Right lung (tissue), 5 donors: Measurements from ENCODE around the gene SPSB2. TPM values are rescaled to one million over a fixed set of nuclear protein-coding genes. Genes with fewer than 3 reads are reported as not detected.
"Not testable (repeated sequence)": the region's sequence is repeated elsewhere in the genome, so short reads cannot be mapped to it uniquely, and the experiment has no call there.

Experiments
- DNase-seq, 2 donors: peaks; one replicate each; pipeline ENCODE4 v3.0.0-alpha.2; 2013
- polyA plus RNA-seq, 5 donors: library from polyadenylated mRNA; unstranded; fragments of 120-200 nt; gene quantifications; one replicate each; pipeline versions ENCODE4 v1.2.1 to v1.2.3, GENCODE V29; 2013; ENCODE audit warnings: inconsistent platforms in 1 of 5, low replicate concordance in 1 of 5; ENCODE audit not compliant: insufficient read length in 5 of 5, insufficient read depth in 1 of 5

SPSB2 gene
- polyA plus RNA-seq, 5 donors, result 4.1 to 17.1 (median 5.6) TPM

DNA sequence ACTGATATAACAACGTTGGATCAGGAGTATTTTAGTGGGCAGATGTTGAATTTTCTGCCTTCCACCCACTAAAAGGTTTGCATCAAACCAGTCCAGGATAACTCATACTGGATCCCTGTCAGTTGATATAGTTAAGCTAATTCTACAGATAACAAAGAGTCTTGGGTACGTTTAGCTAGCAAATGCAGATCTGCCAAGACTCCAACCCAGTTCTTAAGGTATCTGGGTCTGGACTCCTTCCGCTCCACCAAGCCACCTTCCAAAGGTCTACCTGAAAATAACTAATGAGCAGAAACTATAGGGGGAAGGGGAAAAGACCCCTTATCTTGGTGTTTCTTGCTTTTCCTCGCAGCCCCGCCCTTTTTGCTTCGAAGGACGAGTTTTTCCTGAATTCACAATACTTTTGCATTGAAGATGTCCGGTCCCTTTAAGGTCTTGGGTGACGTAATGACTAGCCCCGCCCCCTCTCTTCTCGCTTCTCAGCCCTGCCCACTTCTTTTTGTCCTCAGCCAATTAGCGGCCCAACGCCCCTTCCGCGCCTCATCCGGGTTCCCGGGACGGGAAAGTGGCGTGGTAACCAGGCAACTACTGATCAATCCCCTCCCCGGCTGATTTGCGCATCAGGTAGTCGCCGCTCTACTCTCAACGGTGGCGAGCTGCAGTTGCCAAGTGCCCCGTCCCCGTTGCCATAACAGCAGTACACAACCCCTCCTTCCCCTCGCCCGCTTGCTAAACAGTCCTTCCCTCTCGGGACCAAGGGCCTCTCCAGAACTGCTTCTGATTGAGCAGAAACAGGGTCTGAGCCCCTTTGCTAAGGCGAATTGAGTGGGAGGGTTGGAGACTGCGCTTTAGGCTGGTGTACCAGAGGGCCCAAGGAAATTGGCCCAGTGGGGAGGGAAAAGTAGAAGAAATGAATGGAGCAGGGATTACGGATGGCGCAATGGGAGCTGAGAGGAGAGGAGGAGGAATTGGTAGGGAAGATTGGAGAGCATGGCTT, 31.5 kb upstream of the SPSB2 start, which contains the start of gene LRRC23:
LRRC23 (plus strand) TSS at position 543 of the 997 bp plus-strand sequence. CDS start 812 bp downstream, outside the sequence.
- peak; percentile 95 to 97 for DNase-seq

DNA sequence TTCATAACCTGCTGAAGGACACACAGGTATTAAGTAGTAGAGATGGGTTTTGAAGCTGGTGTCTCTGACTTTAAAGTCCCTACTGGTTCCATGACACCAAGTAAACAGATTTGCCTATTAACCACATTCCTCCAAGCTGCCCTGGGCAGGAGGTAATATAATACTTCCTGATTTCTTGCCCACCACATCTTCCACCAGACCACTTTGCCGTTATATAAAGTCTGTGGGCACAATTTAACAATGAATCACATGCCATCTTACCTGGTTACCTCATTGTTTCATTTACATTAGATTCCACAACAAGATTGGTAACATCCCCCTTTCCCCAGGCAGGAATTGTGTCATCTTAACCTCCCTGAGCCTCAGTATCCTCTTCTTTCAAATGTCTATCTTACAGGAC, 30.6 kb upstream of the SPSB2 start:
- DNase-seq, result no peak

DNA sequence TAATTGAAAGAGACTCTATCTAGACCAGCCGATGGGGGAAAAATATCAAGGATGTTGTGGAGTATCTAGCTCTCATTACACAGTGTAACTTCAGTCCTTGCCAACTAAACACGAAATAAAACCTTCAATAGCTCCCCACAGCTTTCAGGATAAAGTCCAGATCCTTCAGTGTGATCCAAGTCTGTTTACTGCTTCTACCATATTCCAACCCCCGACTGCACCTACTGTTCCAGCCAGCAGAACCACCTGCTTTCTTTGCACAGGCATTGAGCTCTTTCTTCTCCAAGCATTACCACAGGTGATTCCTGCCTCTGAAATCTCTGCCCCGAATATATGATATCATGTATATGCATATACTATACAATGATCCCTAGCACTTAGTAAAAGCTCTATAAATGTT, 29.3 kb upstream of the SPSB2 start:
- no peak for DNase-seq

DNA sequence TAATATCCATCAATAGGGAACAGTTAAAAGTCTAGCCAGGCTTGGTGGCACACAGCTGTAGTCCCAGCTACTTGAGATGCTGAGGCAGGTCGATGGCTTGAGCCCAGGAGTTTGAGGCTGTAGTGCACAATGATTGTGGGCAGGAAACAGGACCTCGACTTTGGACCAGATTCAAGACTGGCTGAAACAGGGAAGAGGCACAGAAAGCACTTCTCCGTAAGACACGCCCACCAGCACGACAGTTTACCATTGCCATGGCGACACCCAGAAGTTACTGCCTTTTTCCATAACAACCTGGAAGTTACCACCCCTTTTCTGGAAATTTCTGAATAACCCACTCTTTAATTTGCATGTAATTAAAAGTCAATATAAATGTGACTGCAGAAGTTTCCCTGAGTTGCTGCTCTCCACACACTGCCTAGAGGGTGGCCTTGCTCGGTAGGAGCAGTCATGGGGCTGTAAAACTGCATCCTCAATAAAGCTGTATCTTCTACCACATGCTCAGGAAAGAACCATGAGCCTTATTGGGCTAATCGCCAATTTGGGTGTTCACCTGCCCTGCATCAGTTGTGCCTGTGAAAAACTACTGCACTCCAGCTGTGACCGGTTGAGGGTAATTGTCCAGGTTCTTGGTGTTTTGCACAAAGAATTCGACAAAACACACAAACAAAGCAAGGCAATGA, 26.9 kb upstream of the SPSB2 start:
- peak; percentile 58 to 61 for DNase-seq

DNA sequence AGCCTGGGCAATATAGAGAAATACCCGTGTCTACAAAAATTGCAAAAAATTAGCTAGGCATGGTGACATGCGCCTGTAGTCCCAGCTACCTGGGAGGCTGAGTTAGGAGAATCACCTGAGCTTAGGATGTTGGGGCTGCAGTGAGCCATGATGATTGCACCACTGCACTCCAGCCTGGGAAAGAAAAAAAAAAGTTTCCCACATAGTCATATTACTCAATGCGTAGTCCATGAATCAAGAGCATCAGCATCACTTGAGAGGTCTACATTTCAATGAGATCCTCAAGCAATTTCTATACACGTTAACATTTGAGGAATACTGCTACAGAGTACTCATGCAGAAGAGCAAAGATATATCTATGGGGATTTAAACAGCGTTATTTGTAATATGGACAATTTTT, 26.3 kb upstream of the SPSB2 start:
- no peak for DNase-seq

DNA sequence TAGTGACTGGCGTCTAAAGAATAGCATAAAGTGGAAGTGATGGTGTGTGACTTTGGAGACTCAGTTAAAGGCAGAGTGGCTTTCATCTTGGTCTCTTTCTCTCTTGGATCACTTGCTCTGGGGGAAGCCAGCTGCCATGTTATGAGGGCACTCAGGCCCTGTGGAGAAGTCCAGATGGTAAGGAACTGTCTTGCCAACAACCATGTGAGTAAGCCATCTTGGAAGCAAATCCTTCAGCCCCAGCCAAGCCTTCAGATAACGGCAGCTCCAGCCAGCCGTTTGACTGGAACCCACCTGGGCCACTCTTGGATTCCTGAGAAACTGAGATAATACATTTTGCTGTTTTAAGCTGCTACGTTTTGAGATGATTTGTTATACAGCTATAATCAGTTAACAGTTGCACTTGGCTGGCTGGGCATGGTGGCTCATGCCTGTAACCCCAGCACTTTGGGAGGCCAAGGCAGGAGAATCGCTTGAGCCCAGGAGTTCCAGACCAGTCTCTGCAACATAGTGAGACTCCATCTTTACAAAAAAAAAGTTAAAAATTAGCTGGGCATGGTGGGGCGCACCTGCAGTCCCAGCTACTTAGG, 23.8 kb upstream of the SPSB2 start:
- DNase-seq, result no peak

DNA sequence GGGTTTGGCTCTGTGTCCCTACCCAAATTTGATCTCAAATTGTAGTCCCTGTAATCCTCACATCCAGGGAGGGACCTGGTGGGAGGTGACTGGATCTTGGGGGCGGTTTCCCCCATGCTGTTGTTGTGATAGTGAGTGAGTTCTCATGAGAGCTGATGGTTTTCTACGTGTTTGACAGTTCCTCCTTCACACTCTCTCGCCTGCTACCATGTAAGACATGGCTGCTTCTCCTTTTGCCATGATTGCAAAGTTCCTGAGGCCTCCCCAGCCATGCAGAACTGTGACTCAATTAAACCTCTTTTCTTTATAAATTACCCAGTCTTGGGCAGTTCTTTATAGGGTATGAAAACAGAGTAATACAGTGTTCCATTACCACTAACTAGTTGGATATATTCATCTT, 21.2 kb upstream of the SPSB2 start:
- no peak for DNase-seq

DNA sequence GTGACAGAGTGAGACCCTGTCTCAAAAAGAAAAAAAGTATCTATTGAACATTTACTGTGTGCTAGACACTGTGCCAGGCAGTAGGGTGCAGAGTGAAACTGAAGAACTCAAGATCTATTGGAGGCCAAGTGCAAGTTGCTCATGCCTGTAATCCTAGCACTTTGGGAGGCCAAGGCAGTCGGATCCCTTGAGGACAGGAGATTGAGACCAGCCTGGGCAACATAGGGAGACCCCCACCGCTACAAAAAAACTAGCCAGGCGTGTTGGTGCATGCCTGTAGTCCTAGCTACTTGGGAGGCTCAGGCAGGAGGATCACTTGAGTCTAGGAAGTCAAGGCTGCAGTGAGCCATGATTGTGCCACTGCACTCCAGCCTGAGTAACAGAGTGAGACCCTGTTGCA, 19.6 kb upstream of the SPSB2 start:
- not testable (repeated sequence) for DNase-seq

DNA sequence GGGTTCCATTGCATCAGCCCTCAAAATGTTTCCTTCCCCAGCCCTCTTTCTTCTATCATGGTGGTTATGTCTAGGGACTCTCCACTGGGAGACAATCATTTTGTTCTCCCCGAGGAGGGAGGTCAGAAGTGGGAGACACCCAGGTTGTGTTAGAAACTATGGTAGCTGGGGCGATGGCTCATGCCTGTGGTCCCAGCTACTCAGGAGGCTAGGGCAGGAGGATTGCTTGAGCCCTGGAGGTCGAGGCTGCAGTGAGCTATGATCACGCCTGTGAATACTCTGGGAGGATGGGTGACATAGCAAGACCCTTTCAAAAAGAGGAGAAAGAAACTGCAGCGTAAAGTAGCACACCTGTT, 18.5 kb upstream of the SPSB2 start:
- no peak for DNase-seq

DNA sequence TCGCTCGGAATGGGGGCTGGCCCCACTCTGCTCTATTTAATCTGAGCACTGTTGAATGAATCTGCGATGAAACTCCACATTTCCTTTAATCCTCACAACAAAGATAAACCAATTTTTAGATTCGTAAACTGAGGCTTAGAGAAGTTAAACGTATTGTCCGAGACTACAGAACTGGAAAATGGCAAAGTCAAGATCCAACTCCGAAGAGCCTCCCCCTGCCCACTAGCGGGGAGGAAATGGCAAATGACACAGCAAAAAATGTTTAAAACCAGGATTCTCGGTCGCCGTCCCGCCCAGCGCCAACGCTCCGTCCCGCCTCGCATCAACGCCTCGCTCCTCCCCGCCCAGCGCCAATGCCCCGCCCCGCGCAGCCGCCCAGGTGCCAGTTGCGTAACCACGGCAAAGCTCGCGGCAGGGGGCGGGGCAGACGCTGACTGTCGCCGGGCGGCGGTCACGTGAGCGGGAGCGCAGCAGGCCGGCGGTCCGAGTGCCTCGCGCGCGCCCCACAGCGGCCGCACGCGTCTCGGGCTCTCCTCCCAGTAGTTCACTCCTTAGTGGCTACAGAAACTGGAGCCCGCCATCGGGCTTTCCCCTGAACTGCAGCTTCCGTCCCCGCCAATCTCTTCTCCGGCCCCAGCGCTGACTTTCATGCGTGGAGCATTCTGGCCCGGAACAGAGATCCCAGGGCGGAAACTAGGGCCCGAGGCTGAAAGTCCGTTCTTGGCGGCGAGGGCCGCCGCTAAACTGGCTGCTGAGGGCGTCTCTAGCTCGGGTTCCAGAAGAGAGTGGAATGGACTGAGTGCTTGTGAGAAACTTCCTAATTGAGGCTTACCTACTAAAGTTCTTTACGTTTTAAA, 17.9 kb upstream of the SPSB2 start:
- DNase-seq, result peak; percentile 98

DNA sequence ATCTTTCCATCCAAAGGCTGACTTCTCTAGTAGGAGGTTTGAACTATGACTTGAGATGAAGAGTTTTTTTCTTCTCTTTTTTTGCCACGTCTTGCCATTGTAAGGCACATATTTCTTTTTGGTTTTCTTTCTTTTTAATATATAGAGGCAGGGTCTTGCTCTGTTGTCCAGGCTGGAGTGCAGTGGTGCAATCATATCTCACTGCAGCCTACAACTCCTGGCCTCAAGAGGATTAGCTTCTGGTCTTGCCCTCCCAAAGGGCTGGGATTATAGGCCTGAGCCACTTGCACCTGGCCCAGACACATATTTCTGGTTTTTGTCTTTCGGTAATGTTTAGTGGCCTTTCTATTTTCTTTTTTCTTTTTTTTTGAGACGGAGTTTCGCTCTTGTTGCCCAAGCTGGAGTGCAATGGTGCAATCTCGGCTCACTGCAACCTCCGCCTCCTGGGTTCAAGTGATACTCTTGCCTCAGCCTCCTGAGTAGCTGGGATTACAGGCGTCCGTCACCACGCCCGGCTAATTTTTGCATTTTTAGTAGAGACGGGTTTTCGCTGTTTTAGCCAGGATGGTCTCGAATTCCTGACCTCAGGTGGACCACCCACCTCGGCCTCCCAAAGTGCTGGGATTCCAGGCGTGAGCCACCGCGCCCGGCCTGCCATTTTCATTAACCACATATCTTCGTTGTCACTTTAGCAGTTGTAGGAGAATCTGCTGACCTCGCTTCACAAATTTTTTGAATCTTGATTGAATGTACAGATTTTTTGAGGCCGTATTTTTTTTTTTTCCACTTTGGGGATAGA, 16.9 kb upstream of the SPSB2 start:
- DNase-seq, result not testable (repeated sequence)

DNA sequence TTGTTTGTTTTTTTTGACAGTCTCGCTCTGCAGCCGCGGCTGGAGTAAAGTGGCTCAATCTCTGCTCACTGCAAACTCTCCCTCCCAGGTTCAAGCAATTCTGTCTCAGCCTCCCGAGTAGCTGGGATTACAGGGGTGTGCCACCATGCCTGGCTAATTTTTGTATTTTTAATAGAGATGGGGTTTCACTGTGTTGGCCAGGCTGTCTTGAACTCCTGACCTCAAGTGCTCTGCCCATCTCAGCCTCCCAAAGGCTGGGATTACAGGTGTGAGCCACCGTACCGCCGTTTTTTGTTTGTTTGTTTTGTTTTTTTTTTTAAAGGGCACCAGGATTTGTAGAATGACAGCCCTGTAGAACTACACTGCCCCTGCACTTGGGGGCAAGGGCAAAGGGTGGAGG, 15.7 kb upstream of the SPSB2 start:
- DNase-seq, result not testable (repeated sequence)

DNA sequence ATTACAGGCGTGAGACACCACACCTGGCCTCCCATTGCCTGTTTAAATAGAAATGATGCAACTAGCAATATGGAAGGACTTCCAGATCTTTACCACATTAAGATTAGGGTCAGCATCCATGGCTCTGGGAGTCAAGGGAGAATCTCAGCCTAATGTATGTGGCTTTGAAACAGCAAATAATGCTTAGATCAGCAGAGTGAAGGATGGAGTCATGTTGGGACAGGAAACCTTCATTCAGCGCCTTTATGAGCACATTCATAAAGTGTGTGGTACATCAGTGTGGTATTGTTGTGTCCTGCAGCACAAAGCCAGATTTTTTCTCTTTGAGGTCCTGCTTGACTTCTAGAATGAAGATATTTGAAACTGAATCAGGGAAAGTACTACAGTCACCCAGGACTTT, 15.3 kb upstream of the SPSB2 start:
- no peak for DNase-seq

DNA sequence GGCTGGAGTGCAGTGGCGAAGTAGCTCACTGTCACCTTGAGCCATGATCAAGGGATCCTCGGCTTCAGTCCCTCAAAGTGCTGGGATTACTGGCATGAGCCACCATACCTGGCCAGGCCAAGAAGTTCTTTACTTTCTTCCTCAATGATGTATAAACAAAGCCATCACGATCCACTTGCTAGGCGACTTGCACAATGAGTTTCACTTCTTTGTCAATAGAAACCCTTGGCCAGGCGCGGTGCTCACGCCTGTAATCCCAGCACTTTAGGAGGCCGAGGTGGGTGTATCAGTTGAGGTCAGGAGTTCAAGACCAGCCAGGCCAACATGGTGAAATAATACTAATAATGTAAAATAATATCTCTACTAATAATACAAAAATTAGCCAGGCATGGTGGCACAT, 14.4 kb upstream of the SPSB2 start:
- DNase-seq, result no peak

DNA sequence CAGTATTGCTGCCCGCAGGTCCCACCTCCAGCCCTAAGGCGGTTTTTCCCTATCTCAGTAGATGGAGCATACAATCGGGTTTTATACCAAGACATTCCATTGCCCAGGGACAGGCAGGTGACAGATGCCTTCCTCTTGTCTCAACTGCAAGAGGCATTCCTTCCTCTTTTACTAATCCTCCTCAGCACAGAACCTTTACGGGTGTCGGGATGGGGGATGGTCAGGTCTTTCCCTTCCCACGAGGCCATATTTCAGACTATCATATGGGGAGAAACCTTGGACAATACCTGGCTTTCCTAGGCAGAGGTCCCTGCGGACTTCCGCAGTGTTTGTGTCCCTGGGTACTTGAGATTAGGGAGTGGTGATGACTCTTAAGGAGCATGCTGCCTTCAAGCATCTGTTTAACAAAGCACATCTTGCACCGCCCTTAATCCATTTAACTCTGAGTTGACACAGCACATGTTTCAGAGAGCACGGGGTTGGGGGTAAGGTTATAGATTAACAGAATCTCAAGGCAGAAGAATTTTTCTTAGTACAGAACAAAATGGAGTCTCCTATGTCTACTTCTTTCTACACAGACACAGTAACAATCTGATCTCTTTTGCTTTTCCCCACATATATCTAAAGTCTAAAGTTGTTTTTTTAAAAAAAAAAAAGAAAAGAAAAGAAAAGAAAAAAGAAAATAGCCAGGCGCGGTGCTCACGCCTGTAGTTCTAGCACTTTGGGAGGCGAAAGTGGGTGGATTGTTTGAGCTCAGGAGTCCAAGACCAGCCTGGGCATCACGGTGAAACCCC, 13.3 kb upstream of the SPSB2 start:
- DNase-seq, result not testable (repeated sequence)

DNA sequence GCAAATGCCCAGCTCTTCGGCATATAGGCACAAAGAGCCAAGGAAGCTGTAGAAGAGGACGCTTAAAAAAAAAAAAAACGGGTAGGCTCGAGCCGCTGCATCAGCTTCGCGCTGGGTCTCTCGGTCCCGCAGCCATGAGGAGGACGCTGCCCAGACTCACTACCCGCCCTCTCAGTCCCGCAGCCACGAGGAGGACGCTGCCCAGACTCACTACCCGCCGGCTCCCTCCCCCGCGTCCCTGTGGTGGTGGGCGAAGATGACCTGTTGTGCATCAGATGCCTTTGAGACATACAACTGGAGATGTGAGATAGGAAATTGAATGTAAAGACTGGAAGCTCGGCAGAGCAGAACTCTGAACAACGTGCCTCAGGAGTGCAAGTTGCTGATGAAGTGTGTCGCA, 11.4 kb upstream of the SPSB2 start:
- no peak for DNase-seq

DNA sequence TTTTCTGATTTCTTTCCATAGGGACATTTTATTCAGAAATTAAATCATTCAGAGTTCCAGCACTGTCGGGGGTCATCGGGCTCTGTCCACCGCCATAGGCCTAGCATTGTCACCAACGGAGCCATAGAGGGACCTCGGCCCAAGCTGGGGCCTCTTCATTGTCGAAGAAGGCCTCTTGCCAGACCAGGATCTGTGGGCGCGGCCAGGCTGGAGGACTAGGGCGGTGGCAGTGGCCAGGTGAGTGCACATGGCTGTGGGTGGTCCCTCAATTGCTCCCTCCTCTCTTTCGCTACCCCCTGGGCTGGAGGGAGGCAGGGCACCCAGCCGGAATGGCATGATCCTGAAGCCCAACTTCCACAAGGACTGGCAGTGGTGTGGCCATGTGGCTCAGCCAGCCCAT, 10.6 kb upstream of the SPSB2 start:
- DNase-seq, result no peak

DNA sequence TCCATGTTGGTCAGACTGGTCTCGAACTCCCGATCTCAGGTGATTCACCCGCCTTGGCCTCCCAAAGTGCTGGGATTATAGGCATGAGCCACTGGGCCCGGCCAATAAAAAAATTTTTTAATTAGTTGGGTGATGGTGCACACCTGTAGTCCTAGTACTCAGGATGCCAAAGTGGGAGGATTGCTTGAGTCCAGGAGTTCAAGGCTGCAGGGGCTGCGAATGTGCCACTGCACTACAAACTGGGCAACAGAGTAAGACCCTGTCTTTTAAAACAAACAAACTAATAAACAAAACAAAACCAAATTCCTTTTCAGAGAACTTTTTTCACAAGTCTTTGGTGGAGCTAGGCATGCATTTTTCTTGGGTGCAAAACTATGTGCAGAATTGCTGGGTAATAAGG, 10.1 kb upstream of the SPSB2 start:
- no peak for DNase-seq

DNA sequence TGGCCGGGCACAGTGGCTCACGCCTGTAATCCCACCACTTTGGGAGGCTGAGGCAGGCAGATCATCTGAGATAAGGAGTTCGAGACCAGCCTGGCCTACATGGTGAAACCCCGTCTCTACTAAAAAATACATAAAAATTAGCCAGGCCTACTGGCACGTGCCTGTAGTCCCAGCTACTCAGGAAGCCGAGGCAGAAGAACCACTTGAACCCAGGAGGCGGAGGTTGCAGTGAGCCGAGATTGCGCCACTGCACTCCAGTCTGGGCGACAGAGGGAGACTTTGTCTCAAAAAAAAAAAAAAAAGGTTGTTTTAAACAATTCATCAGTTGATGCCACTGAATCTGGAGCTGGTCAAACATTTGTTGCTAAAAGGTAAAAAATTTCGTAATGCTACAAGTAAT, 6.7 kb upstream of the SPSB2 start:
- DNase-seq, result not testable (repeated sequence)

DNA sequence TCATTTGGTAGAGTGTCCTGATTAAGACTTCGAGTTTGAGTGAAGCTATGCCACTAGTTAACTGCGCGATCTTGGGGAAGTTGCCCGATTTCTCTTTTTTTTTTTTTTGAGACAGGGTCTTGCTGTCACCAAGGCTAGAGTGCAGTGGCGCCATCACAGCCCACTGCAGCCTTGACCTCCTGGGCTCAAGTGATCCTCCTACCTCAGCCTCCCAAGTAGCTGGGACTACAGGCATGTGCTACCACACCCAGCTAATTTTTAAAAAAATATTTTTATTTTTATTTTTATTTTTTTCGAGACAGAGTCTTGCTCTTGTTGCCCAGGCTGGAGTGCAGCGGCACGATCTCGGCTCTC, 889 bp upstream of the SPSB2 start:
- DNase-seq, result not testable (repeated sequence)
